ENCODE results near the gene IGF1R. TPM values are rescaled to one million over a fixed set of nuclear protein-coding genes. Genes with fewer than 3 reads are reported as not detected.

Gene IGF1R
- total and polyA plus RNA-seq, 2 of the 8 experiments (the other 6 are each of a cell fraction or from before 2014, with no cell fraction given) = 32.9 to 109 TPM

DNA sequence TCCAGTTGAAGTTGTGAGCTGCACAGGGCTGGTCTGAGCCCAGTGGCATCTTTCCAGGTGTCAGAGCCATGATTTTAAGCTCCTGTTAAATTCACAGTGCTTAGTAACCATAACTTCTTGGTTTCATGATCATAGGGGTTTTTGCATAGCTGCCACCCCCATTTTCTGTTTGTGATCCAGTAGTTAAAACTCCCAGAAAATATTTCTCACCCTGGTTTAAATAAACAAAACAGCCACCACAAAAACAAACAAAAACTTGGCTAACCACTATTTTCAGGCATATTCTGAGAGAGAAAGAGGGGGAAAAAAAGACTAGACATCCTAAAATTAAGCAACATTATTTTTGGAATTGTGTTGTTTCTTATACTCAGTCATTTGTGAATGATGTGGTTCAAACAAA lies 175.3 kb downstream of the IGF1R start:
- FAIRE-seq (no peak), DNase-seq (ENCODE audit: low read depth in 1 of 2, low spot score in 2 of 2) (no peak)
- Histone ChIP-seq H2BK12ac (ENCODE audit: low read depth, low read length) (peak overlapping the region; percentile 18; the same call in 1 of the 2 replicates), H2BK120ac (replicated peaks; ENCODE audit: low read depth, low read length) (no peak overlapping the region), H3K36me3 (ENCODE audit: control insufficient read depth in 2 of 4, insufficient read depth in 4 of 4, low read length in 3 of 4) (no peaks in the 10 kb centered on the region), H3K27ac (ENCODE audit: low read depth, low read length) (peak overlapping the region; percentile 80), H3K56ac (replicated peaks; ENCODE audit: insufficient read length, low read depth, low read length) (no peak overlapping the region), H2BK5ac (ENCODE audit: low read depth, low read length) (peak overlapping the region; percentile 48; the same call in 1 of the 2 replicates), H2AK5ac (ENCODE audit: low read depth, low read length) (no peak overlapping the region), H3K4me3 (ENCODE audit: extremely low read depth in 1 of 4, insufficient read depth in 2 of 4, low read depth in 3 of 4, low read length in 4 of 4) (peak overlapping the region in 1 of 4 experiments; percentile 39; a peak in 2 of 8 replicates), H3K23me2 (ENCODE audit: low read depth, low read length) (no peaks in the 10 kb centered on the region; the same call in 1 of the 2 replicates), H3K4me2 (ENCODE audit: insufficient read depth in 1 of 2, low read depth in 2 of 2, low read length in 2 of 2) (peak overlapping the region; percentile 40 to 60; a peak in 3 of 4 replicates), H3K9ac (replicated peaks in 1 of 4; ENCODE audit: extremely low read depth in 1 of 4, low read depth in 3 of 4, low read length in 3 of 4) (peak overlapping the region in 1 of 4 experiments; percentile 38; a peak in 2 of 7 replicates), H2BK15ac (ENCODE audit: low read length) (no peak overlapping the region), H4K5ac (ENCODE audit: insufficient read length, low read depth, low read length) (peak overlapping the region; percentile 10), H4K91ac (replicated peaks; ENCODE audit: insufficient read length, low read length) (no peak overlapping the region), H3K9me3 (ENCODE audit: insufficient read depth in 2 of 2, low read depth in 1 of 2, low read length in 1 of 2) (no peaks in the 10 kb centered on the region), H3K4me1 (replicated peaks in 1 of 4; ENCODE audit: control insufficient read depth in 3 of 4, insufficient read depth in 4 of 4, low read length in 3 of 4) (peaks cover 14 to 42% (median 37%) of the 10 kb centered on the region in 4 experiments), H3K18ac (ENCODE audit: extremely low read depth, low read length) (peak overlapping the region; percentile 64; the same call in 1 of the 2 replicates), H3K79me1 (ENCODE audit: low read depth, low read length) (peaks cover 9% of the 10 kb centered on the region; the same call in 1 of the 2 replicates), H4K8ac (ENCODE audit: extremely low read depth, insufficient read depth, low read length) (no peak overlapping the region), H2AFZ (ENCODE audit: low read length) (no peak overlapping the region), H4K20me1 (replicated peaks in 1 of 2; ENCODE audit: control insufficient read depth in 1 of 2, insufficient read depth in 2 of 2, low read length in 2 of 2) (peaks cover 1 to 4% of the 10 kb centered on the region in 2 experiments), H3K14ac (ENCODE audit: insufficient read length) (no peak overlapping the region), H3K79me2 (ENCODE audit: control insufficient read depth in 1 of 2, insufficient read depth in 2 of 2, low read length in 2 of 2) (peaks cover 5 to 90% of the 10 kb centered on the region in 2 experiments; a peak in 3 of 4 replicates), H3K27me3 (replicated peaks in 1 of 4; ENCODE audit: control insufficient read depth in 3 of 4, extremely low read depth in 1 of 4, insufficient read depth in 3 of 4, low read length in 3 of 4) (no peaks in the 10 kb centered on the region), H2BK20ac (ENCODE audit: low read length) (peak overlapping the region; percentile 53; the same call in 1 of the 2 replicates), H3K23ac (ENCODE audit: insufficient read length) (no peak overlapping the region), H3K4ac (replicated peaks; ENCODE audit: insufficient read length, low read depth, low read length) (no peak overlapping the region)
- ChIA-PET POLR2A (ENCODE audit: partially characterized antibody) (interaction anchor here (0.7 to 2.1 kb wide), 3 partner anchors 20 to 44 kb away, joined by 3 to 7 read pairs (median 3); no protein-coding TSS in a partner anchor), CTCF (ENCODE audit: partially characterized antibody) (interaction anchor here (1.1 to 3.7 kb wide), 4 partner anchors 16 to 58 kb away, joined by 3 to 14 read pairs (median 6); no protein-coding TSS in a partner anchor)
- TF ChIP-seq SRF (IDR thresholded peaks at IDR 0.05; ENCODE audit: low read depth, low read length) = no peak
- TF ChIP-seq BRCA1 (IDR thresholded peaks at IDR 0.05; ENCODE audit: low read depth, low read length) = no peak
- no peak for TF ChIP-seq EP300 (IDR thresholded peaks at IDR 0.05; ENCODE audit: borderline replicate concordance in 1 of 2, low read depth in 2 of 2, low read length in 2 of 2)
- TF ChIP-seq, protein P1, sequence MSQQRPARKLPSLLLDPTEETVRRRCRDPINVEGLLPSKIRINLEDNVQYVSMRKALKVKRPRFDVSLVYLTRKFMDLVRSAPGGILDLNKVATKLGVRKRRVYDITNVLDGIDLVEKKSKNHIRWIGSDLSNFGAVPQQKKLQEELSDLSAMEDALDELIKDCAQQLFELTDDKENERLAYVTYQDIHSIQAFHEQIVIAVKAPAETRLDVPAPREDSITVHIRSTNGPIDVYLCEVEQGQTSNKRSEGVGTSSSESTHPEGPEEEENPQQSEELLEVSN (IDR thresholded peaks at IDR 0.05) = no peak
- no peak for TF ChIP-seq HDAC6 (IDR thresholded peaks at IDR 0.05; ENCODE audit: low read depth, low read length)
- no peak for TF ChIP-seq TBP (IDR thresholded peaks at IDR 0.05; ENCODE audit: low read depth, low read length)
- no peak for TF ChIP-seq SP2 (IDR thresholded peaks at IDR 0.05; ENCODE audit: low read length)
- TF ChIP-seq JUND (IDR thresholded peaks at IDR 0.05; ENCODE audit: low read length) = no peak
- TF ChIP-seq SP1 (IDR thresholded peaks at IDR 0.05; ENCODE audit: low read depth, low read length) = no peak
- no peak for TF ChIP-seq TCF12 (IDR thresholded peaks at IDR 0.05; ENCODE audit: low read depth, low read length)
- TF ChIP-seq GABPA (IDR thresholded peaks at IDR 0.05; ENCODE audit: borderline replicate concordance, insufficient read depth, low read length) = no peak
- no peak for TF ChIP-seq RAD21 (IDR thresholded peaks at IDR 0.05 in 1 of 2, conservative IDR thresholded peaks at IDR 0.05 in 1 of 2; ENCODE audit: low read depth in 2 of 2, low read length in 2 of 2)
